Inferior parietal cortex (tissue), 1 donor: ENCODE data around the gene FASTKD1.

ENCODE experiments used
- DNase-seq: peaks from one replicate; pipeline ENCODE4 v3.0.0-alpha.2; 2016; ENCODE audit errors: extremely low spot score

Gene FASTKD1

GRCh38 chr2:169507698-169508097 lies 66.0 kb downstream of the FASTKD1 start:
- DNase-seq: no peak

- DNase-seq: no peak
Observed at GRCh38 chr2:169504651-169505050, 69.0 kb downstream of the FASTKD1 start.

DNA sequence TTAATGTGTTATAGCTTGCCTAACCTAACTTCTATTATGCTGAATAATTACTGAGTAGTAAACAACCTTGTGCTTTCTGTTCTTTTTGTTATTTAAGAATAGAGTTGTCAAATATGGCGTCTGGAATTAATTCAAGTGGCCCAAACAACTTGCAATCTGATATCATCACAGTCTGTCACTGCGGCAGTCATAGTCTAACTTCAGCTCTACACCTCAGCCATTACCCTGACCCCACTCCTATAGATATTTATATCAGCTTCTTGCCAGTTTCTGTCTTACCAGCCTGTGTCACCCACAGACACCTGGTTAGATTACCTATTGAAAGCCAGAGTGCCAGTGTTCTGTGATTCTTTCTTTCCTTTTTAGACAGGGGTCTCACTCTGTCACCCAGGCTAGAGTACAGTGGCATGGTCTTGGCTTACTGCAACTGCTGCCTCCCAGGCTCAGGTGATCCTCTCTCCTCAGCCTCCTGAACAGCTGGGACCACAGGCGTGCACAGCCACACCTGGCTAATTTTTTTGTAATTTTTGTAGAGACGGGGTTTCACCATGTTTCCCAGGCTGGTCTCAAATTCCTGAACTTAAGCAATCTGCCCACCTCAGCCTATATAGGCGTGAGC lies 78.2 kb downstream of the FASTKD1 start:
- no peak for DNase-seq

DNA sequence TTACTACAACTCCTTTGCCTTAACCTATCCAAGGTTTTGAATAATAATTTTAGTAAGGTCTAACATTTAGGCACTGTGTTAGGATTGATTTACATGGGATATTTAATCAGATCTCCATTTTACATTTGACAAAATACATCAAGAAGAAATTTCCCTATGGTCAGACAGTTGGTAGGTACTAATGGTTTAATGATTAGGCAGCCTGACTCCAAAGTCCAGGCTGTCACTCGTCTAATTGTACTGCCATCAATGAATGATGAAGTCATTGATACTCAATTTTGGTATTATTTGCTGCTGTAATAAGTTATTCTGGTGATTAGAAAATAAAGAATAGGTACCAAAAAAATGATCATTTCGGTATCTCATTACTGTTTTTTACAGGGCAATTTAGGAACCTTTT lies 80.3 kb downstream of the FASTKD1 start:
- no peak for DNase-seq

- DNase-seq: no peak
Observed at GRCh38 chr2:169491378-169491777, 82.3 kb downstream of the FASTKD1 start.

DNA sequence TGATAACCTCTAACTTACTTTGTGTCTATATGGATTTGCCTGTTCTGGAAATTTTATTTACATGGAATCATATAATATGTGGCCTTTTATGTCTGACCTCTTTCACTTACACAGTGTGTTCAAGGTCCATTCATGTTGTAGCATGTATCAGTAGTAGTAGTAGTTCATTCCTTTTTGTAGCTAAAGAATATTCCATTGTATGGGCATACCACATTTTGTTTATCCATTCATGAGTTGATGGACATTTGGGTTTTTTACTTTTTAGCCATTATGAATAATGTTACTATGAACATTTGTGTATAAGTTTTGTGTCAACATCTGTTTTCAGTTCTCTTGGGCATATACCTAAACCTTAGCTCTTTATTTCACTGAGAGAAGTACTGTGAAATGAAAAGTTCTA lies 82.8 kb downstream of the FASTKD1 start:
- DNase-seq: no peak

- no peak for DNase-seq
Observed at GRCh38 chr2:169486487-169486886, 87.2 kb downstream of the FASTKD1 start.

- no peak for DNase-seq
Observed at GRCh38 chr2:169485650-169486138, 88.0 kb downstream of the FASTKD1 start.

DNA sequence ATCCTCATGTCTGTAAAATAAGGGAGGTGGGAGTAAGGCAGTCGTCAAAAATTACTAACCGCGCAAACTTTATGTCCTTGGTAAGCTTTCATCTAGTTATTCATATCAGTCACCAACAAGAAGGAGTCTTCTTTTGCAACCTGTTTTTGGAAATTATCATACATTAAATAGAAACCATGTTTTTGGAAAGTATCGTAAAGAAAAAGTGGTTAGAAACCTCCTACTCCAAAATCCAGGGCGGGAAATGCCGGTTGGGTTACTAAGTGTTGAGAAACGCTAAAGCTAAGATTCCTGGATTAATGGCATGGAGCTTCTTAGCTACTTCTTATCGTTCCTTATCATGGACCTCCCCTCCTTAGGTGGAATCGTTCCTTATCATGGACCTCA lies 93.6 kb downstream of the FASTKD1 start:
- DNase-seq: no peak
